Eye (tissue), 1 donor: ENCODE results near the gene RNLS.

Experiments used
- DNase-seq: peaks from one replicate; pipeline ENCODE4 v3.0.0-alpha.2; 2015

RNLS gene

DNA sequence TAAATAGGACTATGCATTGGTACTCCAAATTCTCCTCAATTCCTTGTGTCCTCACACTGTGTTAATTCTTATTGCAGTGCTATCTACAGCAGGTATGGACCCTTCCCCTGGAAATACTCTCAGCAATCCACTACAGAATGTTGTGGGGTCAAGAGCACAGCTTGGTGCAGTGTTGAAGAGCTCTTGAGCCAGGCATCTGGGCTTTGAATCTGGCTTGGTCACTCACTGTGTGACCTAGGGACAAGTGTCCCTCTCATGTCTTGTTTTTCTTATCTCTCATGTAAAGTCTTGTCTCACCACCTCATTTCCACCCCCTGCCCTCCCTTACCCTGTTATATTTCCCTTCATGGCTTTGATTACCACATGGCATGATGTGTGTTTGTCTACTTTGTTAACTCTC, 159.4 kb downstream of the RNLS start:
- no peak for DNase-seq

- DNase-seq: no peak
Measured at GRCh38 chr10:88421590-88421989, 161.5 kb downstream of the RNLS start.

GRCh38 chr10:88418871-88419270, 164.2 kb downstream of the RNLS start:
- DNase-seq: no peak

GRCh38 chr10:88417387-88418030, 165.6 kb downstream of the RNLS start:
- peak; percentile 14 for DNase-seq

- DNase-seq: no peak
Measured at GRCh38 chr10:88416801-88417200, 166.3 kb downstream of the RNLS start.

DNA sequence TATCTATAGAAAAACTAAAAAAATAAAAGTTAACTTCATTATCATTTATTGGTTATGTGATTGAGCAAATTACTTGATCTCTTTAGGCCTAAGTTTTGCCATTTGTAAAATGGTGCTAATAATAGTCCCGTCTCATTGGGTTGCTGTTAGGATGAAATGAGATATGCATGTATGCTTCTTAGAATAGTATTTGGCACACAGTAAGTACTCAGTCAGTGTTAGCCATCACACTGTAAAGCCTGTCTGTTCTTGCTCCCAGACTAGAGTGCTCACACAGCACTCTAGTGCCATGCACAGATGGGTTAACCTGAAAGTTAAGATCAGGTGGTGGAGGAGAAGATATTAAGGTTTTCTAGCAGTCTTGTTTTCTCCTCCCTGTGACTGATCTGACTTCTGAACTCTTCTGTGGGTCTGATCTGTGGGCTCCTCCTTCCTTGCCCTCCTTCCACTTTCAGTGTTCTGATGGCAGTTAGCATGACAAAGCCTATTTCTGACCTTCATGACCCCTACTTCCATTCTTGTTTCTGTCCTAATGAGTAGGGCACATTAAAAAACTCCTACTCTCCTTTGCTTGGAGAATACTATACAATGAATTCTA, 167.5 kb downstream of the RNLS start:
- no peak for DNase-seq

DNA sequence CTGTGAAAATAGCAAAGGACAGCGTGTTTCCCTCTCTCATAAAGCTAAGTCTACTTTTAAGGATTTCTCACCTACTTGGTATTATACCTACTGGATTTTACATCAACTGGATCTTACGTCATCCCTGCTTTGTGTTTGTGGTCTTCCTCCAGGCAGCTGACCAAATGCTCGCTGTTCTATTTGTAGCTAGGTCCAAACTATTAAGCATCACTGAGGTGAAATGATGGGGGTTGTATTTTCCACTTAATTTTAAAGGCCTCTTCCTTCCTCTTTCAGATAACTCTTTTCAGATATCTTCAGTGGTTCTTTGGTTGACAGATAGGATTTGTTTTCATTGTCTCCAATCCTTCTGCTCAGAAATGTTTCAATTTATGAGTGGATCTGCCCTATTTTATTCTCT, 169.7 kb downstream of the RNLS start:
- no peak for DNase-seq

GRCh38 chr10:88411772-88412349, 171.3 kb downstream of the RNLS start:
- DNase-seq: no peak

DNA sequence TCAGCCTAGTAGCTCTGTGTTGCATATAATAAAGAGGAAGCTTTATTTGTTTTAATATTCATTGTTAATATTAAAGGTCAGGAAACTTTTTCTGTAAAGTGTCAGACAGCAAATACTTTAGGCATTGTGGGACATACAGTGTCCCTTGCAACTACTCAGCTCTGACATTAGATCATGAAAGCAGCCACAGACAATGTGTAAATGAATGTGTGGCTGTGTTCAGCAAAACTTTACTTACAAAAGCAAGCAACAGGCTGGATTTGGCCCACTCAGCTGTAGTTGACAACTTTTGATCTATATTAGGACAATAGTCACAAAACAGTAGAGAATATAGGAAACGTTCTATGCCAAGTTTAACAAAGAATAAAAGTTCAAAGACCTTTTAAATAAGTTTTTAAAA, 173.3 kb downstream of the RNLS start:
- no peak for DNase-seq

- no peak for DNase-seq
Measured at GRCh38 chr10:88409236-88409635, 173.9 kb downstream of the RNLS start.

- DNase-seq: no peak
Measured at GRCh38 chr10:88408096-88408495, 175.0 kb downstream of the RNLS start.

DNA sequence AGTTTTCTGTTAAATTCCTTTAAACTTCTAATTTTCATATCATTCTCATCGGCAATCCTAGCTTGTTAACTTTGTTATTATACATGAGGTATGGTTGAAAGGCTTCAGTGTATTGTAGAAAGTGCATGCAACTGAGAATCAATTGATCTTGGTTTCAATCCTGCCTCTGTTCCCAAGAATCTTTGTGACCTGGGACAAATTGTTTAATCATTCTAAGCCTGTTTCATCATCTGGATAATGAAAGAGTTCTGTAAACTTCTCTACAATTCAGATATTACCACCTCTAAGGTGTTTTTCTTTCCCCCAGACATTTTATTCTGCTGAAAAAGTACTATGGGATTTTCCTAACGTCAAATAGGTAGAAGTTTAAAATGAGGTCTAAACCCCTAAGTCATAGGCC, 179.0 kb downstream of the RNLS start:
- DNase-seq: no peak

DNA sequence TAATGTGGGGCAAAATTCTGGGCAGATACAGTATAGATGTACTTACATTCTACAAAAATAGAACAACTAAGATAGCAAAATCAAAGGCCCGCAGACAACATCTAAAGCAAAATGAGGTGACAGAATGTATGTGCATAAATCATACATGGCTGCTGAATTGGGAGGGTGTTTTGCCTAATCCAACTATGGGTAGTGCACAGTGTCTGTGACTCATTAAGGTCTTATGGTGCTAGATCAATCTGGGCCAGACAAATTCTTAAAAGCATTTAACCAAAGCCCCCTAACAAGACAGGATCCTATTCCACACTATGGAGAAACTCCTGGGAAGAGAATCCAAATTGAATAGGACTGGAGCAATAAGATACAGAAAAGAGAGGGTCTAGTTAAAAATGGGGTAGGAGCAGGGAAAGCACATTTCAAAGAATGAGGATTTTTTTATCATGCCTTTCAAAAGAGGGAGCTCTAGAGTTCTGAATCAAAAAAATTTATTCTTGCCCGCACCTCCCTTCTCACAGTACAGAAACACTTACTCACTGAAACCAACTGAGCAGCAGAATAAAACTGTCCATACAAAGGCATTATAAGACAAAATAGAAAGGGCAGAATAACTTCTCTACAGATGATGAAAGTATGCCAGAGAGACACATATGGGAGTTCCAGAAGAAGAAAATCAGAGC, 181.3 kb downstream of the RNLS start:
- DNase-seq: no peak

DNA sequence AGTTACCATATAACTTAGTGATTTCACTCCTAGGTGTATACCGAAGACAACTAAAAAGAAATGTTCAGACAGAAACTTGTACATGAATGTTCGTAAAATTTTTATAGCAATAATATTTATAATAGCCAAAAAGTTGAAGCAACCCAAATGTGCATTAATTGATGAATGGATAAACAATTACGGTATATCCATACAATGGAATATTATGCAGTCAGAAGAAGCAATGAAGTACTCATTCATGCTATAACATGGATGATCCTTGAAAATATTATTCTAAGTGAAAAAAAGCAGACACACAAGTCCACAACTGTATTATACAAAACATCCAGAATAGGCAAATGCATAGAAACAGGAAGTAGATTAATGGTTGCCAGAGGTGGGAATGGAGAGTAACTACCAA, 183.9 kb downstream of the RNLS start:
- no peak for DNase-seq

- DNase-seq: no peak
Measured at GRCh38 chr10:88395677-88396076, 187.4 kb downstream of the RNLS start.

GRCh38 chr10:88392222-88392621, 190.9 kb downstream of the RNLS start:
- DNase-seq: no peak

DNA sequence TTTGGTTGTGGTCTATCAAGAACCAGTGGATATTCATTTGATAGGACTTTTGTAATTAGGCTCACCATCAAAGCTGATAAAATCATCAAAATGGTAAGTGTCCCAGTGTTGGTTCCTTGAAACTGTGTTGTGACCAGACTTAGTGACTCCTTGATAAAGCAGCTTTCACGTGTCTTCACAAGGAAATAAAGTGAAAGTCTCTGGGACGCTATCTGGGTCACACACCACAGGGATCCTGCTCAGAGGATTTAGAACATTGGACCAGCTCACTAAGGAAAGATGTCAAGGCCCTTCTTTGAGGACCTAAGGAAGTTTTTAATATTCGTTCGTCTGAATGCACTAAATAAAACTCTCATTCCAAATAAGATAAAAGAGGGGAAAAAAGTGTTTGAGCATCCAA, 193.1 kb downstream of the RNLS start:
- DNase-seq: peak; percentile 16

DNA sequence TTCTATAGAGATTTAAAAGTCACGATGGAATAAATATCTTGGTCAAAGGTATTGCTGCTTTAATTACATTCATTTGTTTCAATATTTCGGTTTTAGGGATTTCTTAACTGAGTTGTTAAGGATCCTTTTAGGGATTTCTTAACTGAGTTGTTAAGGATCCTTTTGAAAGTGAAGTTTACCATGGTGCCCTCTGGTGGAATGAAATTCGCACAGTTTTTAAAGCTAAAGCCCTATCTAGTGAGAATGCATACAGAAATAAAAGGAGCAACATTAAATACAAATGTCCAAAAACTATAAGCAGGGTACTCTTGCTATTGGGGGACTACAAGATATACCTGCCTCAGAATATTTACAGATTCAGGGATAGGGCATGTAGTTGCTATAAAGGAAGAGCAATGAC, 193.7 kb downstream of the RNLS start:
- peak; percentile 74 for DNase-seq

DNA sequence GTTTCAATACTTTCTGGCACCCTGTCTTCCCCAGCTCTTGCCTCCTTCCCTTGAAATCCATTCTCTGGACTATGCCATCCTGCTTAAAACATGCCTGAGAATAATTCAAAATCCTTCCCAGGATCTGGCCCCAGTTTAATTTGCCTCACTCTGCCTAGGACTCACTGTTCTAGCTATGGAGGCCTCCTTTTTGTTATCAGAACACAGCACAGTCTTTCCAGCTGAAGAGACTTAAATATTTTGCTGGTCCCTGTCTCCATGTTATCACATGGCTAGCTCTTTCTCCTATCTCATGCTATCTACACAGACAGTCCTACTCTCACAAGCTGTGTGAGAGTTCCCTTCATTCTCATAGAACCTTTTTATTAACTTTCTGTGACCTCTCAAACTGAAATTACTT, 194.8 kb downstream of the RNLS start:
- DNase-seq: no peak

GRCh38 chr10:88386821-88387773, 196.0 kb downstream of the RNLS start:
- peak; percentile 67 for DNase-seq

- DNase-seq: peak; percentile 41
Measured at GRCh38 chr10:88386204-88386788, 196.8 kb downstream of the RNLS start.

DNA sequence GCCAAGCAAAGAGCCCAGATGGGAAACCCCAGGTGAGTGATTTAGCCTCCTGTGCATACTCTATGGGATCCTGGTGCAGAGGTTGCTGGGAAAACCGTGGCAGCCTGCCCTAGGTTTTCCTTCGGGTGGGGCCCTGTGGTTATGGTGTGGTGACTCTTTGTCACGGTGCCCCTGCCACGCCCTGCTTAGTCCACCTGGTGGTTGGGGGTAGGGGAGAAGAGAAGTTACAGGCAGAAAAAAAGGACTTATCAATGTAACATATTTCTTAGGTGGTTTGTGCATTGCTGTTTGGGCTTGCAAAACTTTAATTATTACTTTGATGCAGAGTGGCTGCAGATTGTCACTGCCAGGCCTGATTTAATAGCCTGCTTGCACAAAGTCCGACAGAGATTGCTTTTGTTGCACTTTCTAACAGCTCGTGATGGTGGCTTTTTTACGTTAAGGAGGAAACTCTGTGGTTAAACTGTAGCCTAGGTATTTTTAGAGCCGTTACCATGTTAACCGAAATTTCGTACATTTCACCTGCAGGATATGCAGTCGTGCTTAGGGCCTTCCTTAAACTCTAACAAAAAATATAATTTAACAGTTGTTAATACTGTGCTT, 197.4 kb downstream of the RNLS start:
- DNase-seq: peak; percentile 14
